Activated T-cell treated with anti-CD3 and anti-CD28 coated beads for 1 hour (primary cell): Measurements from ENCODE around the gene TEAD1.
"Not testable (repeated sequence)": the region's sequence is repeated elsewhere in the genome, so short reads cannot be mapped to it uniquely, and the experiment has no call there.

Experiments
- DNase-seq: peaks from one replicate; pipeline ENCODE4 v3.0.0-alpha.2; 2020; ENCODE audit warnings: low read depth

TEAD1 gene

DNA sequence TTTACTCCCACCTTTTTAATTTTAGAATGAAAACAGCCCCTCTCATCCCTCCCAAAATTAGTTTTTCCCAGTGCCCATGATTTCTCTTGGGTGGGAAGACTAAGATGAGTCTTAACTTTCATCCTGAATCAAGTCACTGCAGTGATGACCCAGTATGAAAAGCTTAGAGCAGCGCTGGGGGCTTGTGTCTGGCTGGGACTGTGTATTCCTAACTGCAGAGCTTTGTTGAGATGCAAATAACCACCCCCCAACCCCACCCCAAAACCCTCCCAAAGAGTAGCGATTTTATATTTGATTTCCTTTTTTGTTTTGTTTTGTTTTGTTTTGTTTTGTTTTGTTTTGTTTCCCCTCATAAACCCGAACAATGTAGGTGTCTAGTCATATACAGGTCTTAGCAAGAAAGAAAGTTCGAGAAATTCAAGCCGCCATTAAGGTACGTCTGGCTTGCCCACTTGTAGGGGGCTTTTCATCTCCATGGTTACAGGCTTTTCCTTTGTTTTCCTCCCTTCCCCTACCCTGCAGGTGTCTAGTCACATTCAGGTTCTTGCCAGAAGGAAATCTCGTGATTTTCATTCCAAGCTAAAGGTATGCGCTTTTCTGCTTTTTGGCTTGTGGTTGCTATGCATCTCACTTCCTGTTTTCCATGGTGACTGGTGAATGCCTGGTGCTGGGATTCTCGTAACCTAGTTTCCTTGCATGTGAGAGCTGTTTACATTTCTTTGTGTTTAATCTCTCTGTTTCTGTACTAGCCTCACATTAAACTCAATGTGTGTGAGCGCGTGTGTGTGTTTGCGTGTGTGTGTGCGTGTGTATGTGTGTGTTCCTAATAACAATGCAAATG lies 190.3 kb downstream of the TEAD1 start:
- DNase-seq = no peak

DNA sequence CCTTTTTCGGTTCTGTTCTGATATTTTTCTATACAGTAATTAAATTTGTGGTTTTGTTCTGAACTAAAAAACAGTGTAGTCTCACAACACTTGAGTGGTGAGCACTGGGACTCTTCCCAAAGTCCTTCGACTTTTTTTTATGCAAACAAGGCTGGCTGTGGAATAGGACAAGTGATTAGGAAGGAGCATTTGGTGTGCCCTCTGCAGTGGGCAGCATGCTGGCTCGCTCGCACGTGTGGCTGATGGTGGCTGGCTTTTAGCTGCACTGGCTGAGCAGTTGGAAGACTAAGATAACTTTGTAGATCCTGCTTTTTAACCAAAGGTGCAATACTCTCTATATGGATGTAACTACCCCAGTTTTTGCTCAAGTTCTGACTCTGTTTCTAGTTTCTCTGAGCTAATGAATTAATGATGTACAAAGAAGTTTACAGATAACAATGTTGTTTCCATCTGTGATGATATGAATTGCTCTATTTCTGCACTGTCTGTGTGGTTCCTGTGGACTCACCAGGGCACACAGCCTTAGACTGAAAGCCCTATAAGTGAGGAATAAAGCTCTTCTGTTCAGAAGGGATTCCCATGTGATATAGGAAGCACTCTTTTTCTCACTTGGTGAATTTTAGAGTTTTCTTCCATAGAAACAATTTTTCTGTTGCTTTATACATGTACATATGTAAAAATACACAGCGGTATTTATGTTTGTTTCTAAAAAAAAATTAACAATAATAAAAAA lies 191.8 kb downstream of the TEAD1 start:
- no peak for DNase-seq

DNA sequence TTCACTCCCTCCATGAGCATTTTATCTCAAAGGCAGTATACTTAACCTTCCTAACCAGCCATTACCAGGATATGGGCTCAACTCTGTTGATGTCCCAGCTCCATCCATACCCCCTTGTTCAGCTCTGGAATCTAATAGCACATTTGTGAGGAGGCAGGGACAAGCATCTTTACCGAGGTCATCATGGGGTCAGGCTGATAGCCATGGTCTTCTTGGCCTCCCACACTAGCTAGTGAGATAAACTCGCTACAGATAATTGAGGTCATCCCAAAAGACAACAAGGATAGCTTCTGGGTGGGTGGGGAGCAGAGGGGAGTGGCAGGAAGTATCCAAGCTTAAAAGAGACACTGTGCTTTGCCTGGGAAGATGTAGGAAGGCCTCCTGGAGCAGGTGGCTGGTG lies 193.3 kb downstream of the TEAD1 start:
- DNase-seq = no peak

DNA sequence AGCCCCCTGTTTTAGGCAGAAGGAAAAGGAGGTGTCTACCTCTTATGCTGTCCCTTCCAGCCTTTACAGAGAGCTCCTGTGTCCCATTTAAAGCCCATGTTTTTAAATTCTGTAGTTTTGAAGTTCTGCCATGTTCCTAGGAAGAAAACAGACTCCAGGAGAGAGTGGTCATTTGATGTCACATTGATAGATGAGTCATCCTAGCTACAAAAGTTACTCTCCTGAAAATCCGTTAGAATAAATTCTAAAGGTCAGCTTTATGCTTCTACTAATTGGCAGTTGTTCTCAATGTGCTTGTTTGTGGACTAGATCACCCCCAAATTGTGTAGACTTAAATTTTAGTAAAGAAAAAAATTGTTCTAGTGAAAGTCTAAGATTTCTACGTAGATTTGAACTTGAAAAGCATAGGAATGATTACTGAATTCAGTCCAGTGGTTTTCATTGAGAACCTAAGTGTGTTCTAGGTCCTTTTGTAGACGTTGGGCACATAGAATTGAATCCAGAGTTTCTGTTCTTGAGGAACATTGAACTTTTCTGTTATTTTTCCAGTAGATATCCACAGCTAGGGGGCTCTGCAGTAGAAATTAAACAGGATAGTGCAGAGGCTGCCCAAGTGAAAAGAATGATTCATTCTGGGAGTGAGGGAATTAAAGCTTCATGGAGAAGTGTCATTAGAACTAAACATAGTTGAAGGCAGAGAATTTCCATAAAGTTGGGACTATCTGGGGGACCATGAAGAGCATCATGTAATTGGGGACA lies 194.3 kb downstream of the TEAD1 start:
- no peak for DNase-seq

DNA sequence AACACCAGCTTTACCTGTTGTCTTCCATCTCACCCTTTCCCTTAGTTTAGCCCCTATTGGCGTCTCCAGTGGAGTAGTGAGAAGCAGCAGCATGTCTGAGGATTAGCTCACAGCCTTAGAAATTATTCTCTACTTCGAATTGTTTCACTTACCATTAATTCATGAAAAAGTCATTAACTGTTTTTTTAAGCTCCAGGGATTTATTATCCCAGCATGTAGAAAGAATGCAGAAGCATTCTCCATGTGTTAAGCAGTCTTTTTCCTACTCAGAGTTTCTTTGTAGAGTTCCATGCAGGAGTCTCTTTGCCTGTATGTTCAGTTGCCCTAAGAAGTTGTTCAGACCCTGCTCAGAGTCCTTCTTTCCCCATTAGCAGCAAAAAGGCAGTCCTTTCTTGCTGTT lies 197.0 kb downstream of the TEAD1 start:
- DNase-seq = no peak

DNA sequence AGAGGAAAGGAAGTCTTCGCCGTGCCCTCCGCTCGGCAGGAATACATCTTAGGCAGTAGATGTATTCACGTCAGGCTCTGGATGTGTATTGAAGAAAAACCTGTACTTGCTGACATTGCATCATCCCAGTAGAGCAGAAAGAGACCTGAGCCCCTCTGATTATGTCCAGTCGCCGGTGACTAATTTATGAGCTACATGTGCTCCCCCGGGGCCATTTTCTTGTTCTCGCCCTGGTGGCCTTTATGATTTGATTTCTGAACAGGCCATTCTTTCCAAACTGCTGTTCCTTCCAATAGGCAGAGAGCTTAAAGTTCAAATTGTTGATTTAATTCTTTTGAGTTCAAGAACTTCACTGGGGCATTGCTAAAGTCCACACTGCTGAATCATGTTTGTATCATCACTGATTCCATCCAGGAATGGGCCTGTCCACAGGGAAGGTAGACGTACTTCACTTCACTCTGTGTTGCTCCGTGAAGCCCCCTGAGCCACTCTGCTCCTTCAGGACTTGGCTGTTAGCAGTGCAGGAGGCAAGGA lies 197.6 kb downstream of the TEAD1 start:
- no peak for DNase-seq

DNA sequence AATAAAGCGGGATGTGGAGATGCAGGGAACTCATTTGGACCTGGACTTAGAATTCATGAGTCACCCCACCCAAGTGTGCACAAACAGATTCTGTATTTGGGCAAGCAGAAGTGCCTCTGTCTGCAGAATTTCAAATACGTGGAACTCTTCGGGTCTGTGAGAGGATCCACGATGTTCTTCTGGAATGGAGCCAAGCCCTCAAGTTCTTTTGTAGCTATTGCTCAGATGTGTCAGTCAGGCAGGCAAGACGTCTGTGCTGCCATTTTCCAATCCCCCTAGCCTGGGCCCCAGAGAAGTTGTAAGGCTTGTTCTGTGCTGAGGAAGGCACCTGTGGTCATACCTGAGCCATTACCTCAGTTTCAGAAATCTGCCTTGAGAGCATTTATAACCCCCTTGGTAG lies 202.1 kb downstream of the TEAD1 start:
- no peak for DNase-seq

DNA sequence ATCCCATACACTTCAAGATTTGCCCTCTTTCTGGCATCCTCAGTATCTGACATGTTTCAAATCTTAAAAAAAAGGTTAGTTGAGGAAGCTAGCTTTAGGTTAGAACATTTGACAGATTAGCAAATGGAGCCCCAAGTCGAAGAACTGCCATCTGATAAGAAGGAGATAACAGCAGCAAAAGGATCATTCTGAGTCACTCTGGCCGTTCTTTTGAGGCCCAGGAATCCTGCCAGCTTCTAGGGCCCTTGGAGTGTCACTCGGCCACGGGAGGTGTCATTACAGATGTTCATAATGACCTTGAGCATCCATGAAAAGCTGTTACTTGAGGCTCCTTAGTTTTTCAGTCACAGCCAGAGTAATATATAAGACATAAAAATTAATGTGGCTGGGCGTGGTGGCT lies 202.8 kb downstream of the TEAD1 start:
- no peak for DNase-seq

DNA sequence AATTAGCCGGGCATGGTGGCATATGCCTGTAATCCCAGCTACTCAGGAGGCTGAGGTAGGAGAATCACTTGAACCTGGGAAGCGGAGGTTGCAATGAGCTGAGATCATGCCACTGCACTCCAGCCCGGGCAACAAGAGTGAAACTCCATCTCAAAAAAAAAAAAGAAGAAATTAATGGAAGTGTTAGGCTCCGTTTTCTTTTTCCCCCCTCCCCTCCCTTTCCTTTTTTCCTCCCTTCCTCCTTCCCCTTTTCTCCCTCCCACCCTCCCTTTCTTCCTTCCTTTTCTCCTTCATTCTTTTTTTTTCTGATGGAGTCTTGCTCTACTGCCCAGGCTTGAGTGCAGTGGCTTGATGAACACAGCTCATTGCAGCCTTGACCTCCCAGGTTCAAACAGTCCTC lies 203.3 kb downstream of the TEAD1 start:
- not testable (repeated sequence) for DNase-seq

DNA sequence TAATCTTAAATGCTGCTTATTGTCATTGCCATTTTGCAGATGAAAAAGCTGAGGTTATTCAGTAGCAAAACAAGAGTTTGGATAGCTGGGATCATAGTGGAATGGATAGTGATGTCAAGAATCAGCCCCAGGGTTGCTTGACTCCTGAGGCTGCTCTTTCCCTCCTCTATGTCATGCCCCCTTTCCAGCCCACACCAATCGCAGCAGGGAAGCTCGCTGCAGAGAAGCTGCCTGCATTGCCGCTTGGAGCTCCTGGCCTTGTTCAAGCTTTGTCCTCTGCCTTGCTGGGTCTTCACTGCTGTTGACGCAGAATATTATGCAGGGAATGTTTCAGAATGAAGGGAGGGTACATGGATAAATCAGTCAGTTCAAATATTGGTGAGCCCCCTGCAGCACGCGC lies 206.1 kb downstream of the TEAD1 start:
- DNase-seq = no peak

DNA sequence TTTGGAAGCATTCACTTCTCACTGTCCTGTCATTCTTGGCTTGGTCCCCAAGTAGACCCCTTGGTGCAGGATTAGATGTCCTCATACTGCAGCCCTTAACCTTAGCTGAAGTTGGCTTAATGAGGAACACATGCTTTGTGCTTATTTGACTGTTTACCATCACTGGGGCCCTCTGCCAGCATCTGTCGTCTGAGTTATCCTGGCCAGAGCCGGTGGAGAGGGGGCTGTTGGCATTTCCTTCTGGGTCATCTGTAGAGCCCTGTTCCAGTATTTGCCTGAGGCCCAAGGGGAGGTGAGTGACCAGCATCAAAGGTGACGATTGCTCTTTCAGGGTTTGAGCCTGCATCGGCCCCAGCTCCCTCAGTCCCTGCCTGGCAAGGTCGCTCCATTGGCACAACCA lies 208.4 kb downstream of the TEAD1 start:
- DNase-seq = no peak

DNA sequence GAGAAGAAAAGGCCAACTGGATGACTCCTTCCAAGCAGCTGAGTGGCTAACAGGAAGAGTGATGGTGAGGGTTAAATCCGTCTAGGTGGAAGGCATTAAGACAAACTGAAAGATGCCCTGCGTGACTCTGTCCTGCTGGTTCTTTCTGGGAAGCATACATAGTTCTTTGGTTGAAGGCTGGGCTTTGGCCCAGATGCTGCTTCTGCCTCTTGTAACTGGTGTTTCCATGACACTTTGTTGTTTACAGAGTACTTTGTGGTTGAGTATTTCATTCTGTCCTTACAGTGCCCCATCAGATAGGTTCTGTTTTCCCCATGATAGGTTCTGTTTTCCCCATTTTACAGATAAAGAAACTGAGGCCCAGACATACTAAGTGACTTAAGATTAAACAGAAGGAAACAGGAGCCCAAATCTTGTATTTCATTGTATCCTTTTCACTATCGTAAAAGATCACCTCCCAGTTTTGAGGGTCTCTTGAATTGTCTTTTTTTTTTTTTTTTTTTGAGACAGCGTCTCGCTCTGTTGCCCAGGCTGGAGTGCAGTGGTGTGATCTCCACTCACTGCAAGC lies 210.6 kb downstream of the TEAD1 start:
- DNase-seq = no peak

DNA sequence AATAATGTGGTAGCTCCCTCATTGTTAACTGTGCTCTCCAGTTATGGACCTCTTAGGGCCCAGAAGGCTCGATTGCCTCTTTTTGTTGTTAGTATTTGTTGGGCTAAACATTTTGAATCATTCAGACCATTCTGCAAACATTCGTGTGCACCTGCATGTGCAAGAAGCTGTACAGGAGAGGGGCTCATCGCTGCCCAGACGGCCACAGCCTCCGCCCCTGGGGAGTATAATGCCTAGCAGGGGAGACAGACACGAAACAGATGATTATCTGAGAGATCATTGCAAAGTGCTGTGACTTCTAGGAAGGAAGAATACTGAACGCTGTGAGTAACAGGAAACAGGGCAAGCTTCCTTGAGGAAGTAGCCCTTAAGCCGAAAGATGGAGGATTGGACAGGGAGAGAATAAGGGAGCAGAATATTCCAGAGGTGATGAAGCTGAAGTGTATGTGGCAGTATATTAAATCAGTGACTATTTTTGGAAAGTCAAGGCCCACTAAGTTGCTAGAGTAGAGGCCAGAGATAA lies 211.6 kb downstream of the TEAD1 start:
- no peak for DNase-seq

DNA sequence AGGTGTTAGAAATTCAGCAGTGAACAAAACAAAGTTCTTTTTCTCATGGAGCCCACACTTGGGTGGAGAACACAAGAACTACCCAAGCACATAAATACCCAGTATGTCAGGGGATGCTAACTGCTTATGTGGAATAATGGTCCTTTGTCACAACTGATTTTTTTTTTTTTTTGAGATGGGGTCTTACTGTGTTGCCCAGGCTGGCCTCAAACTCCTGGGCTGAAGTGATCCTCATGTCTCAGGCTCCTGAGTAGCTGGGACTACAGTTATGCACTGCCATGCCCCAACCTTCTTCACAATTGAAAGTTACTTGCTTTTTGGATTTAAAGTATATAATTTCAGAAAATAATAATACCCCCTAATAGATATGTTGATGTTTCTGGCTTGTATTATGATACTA lies 212.3 kb downstream of the TEAD1 start:
- no peak for DNase-seq

DNA sequence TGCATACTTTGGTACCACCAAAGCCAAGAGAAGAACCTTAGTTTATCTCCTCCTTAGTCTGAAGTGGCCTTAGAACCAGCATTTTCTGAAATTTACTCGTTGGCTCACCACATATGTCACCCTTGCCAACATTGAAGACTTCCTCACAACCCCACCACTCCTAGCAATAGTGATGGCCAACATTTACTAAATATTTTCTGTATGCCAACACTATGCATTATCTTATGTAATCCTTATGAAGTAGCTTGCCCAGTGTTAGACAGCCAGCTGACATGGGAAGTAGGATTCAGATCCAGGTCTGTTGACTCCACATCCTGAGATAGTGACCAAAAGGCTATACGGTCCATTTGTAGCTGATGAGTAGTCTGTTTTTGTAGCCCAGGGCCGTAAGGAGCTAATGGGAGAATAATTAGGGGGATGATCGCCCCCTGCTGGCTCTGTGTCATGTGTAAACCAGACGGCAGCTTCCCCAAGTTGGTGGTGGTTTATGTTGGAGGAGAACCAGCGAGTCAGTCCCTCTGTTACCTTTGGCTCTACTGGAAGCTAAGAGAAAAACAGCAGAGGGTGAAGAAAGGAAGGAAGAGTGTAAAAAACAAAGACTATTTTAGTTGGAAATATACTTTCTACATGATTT lies 214.4 kb downstream of the TEAD1 start:
- DNase-seq = peak; percentile 64

DNA sequence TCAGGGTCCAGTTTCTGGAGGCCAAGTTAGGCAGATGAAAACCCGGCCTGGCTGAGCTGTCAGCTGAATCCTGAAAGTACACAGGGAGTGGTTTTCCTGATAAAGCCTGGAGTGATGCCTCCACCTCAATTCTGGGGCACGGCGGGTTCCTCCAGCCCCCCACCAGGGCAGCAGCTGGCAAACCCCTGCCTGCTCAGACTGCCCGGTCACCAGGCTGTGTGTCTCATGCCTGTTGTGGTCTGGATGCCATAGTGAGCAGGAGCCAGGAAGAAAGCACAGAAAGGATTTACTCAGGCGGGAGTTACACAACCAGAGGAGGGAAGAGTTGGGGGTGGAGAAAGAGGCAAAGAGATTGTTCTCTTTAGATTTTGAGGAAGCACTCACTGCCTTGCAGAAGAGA lies 215.0 kb downstream of the TEAD1 start:
- DNase-seq = no peak

DNA sequence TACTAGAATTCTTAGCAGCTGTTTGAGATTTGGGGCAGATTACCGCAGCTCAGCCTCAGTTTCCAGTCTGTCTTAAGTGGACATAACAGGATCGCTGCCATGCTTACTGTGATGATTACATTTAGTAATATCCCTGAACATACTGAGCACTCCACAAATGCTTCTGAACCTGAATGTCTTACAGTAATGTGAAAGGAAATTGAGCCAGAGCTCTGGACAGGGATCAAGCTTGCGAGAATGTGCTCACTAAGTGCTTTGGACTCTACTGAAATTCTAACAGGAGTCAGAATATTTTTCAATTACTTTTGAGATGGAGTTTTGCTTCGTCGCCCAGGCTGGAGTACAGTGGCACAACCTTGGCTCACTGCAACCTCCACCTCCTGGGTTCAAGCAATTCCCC lies 216.3 kb downstream of the TEAD1 start:
- DNase-seq = no peak

DNA sequence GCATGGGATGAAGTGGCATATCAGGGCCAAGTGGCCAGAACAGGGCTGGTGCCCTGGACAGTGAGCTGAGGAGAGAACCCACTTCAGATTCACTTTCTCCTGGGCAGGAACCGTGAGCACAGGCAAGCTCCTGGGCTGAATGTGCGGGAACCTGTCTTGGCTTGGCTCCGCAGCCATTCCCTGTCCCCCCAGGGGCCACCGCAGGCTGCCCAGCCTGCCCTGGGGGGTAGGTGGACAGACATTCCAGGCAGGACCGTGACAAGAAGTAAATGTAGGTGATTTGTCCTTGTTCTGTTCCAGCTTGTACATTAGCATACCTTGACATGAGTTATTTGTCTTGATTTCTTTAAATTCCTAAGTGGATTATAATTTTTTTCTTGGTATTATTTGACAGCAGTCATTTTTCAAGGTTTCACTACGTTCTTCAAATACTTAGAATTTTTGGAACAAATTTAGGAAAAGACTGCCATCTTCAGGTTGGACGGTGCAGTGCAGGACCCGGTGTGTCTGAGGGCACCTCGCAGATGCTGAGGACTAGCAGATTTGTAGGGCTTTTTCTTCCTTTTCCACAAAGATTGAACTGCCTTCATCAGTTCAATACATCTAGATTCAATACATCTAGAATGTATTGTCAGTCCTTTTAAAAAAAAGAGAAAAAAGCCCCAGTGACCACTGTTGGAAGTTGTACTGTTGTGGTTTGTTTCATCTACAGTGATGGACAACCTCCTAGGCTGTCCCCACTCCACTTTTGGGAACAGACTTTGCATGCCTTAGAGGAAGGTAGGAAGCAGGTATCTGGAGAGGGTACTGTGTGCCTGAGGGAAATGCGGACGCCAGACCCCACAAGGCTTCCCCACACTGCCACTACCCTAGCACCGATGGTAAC lies 219.8 kb downstream of the TEAD1 start:
- peak; percentile 35 for DNase-seq

DNA sequence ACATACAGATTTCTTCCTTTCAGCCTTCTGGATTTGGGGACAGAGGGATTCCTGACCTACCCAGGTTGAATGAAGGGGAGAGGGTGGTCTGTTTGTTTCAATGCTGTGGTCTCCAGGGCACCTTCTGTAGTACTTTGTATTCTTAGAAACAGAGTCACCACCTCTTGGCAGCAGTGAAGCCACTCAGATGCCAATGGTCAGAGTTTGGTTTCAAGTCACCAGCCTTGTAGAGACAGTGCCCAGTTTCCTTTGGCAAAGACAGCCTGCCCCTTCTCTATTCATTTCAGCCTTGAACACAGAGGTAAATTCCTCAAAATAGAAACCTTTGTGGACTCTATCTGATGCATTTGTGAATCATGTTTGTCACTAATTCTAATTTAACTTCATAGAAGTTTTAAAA lies 223.2 kb downstream of the TEAD1 start:
- DNase-seq = no peak

DNA sequence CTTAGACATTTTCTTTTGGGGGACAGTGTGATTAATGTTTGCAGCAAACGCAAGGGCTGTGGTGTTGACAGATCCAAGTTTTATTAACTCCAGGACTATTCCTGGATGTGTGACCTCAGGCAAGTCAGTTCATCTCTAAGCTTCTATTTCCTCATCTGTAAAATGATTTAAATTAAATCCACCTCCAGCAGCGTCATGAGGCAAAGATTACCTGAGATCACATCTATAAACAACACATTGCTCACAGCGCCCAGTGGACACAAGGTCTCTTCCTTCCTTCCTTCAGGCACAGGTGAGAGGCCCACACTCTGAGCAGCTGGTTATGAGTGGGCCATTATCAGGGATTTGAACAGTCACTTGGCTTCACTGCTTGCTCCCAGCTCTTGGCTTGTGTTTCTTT lies 223.6 kb downstream of the TEAD1 start:
- no peak for DNase-seq

DNA sequence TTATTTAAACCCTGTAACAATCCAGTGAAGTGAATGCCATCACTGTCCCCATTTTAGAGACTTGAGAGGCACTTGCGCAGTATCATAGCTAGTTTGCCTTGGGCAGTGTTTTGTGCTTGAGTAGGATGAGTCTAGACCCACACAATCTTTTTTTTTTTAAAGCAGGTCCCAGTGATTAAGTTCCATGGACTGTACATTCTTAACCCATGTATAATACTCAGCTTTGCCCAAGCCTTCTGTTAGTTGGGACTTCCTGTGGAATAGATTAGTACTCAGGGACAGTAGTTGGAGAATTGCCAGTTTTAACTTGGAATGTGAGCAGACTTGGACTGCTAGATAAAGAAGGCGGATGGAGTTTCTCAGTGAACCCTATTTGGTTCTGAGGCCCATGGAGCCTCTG lies 226.3 kb downstream of the TEAD1 start:
- DNase-seq = no peak
